Hematopoietic multipotent progenitor cell treated with erythropoietin and hydrocortisone succinate and interleukin-3 and kit ligand, for 6 days (in vitro differentiated cells): ENCODE data around the gene CFHR4.
"Not testable (repeated sequence)": the region's sequence is repeated elsewhere in the genome, so short reads cannot be mapped to it uniquely, and the experiment has no call there.

Source experiments
- DNase-seq: peaks from one replicate; pipeline ENCODE4 v3.0.0-alpha.2; 2015

CFHR4 gene

GRCh38 chr1:196943568-196943967, 55.7 kb downstream of the CFHR4 start, which contains the start of gene CFHR2:
TSS of gene CFHR2 (plus strand) at chr1:196943738. CDS start at chr1:196943881, 143 bp downstream.
- not testable (repeated sequence) for DNase-seq

DNA sequence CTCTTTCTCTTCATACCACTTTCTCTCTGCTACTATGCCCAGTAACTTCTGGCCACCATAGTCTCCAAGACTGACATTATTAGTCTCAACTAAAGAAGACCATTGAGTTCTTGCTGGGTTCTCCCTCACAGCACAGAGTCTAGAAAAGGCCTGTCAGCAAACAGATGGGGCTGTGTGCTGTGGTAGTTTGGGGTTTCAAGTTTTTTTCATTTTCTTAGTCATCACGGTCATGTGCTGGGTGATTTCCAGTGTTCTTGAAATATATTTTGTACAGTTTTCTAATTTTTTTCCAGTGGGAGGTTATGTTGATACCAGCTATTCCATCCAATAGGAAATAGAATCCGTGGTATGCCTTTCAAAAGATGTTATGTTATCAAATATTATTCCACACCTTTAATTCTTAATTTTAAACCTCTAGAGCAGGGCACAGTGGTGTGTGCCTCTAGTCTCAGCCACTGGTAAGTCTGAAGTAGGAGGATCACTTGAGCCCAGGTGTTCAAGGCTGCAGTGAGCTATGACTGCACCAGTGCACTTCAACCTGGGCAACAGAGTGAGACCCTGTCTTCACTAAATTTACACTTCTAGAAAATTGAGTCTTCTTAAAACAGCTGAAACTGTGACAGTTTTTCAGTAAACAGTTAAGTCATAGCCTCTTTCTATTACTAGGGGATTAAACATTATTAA, 64.0 kb downstream of the CFHR4 start:
- no peak for DNase-seq

- DNase-seq, result no peak
Measured at GRCh38 chr1:196954778-196955177, 66.9 kb downstream of the CFHR4 start.

DNA sequence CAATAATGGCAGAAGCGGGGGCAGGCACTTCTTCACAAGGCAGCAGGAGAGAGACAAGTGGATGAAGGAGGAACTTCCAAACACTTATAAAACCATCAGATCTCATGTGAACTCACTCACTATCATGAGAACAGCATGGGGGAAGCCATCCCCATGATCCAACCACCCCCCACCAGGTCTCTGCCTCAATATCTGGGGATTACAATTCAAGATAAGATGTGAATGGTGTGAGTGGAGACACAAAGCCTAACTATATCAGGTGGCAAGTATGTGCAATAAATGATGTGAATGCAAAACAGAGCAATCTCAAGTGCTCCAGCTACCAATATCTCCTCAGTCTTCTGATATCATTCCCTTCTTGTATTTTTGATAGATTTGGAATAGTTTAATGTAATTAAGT, 68.1 kb downstream of the CFHR4 start:
- DNase-seq, result no peak

DNA sequence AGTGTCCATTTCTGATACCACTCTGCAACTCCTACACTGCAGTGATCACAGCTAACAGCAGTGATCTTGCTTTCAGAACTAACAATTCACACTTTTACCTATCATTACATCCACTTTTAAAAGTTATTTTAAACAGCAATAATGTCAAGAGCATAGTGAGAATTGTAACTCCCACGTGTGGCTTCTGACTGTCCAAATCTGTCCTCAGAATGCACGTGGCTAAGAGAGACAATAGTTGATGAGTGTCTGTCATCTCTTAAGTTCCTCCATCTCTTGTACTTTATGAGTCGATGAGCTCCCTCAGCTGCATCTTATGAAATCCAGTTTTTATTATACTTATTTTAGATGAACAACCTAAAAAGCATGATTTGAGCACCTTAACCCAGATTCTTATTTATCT, 73.0 kb downstream of the CFHR4 start:
- DNase-seq, result no peak
